Panc1 (cell line): Measurements from ENCODE around the gene LRRC46. TPM values are rescaled to one million over a fixed set of nuclear protein-coding genes. Genes with fewer than 3 reads are reported as not detected.

ENCODE experiments used
- ATAC-seq: fragments of 200-7000 bp; cut with Tn5 transposase; 2 replicates; pipeline ENCODE4 v1.9.1; 2020; ENCODE audit warnings: mild to moderate bottlenecking, moderate library complexity
- BruUV-seq: library from RNA; stranded (reverse); fragments of 400-500 nt; replicated peaks from 2 replicates; lab custom pipeline; 2021; lab: Mats Ljungman, UMichigan
- CTCF ChIA-PET: fragments of 300-600 bp; sonication (Branson Sonifier 250); formaldehyde crosslinking; loops from one replicate; lab custom pipeline; 2022; ENCODE audit warnings: antibody characterized with exemption; lab: Charles Lee
- POLR2A ChIA-PET: fragments of 300-600 bp; sonication (Branson Sonifier 250); formaldehyde crosslinking; loops from one replicate; lab custom pipeline; 2022; ENCODE audit warnings: antibody characterized with exemption; lab: Charles Lee
- DNase-seq: peaks from one replicate; pipeline ENCODE4 v3.0.0-alpha.2; 2010; ENCODE audit warnings: low read depth, low spot score
- H3K27ac ChIP-seq: 2 replicates; pipeline ENCODE4 v1.5.1; 2011; ENCODE audit warnings: mild to moderate bottlenecking, low read length, inconsistent platforms
- H3K27me3 ChIP-seq: fragments of 200-500 bp; sonication (Bioruptor generic); 2 replicates; pipeline ENCODE4 v1.6.0; 2014; ENCODE audit warnings: low read length, inconsistent platforms; ENCODE audit not compliant: control insufficient read depth, insufficient read depth
- H3K36me3 ChIP-seq: fragments of 200-500 bp; sonication (Bioruptor generic); 2 replicates; pipeline ENCODE4 v1.5.1; 2014; ENCODE audit warnings: inconsistent platforms, mild to moderate bottlenecking, low read length, moderate library complexity; ENCODE audit not compliant: control insufficient read depth, insufficient read depth
- H3K4me1 ChIP-seq: 2 replicates; pipeline ENCODE4 v1.5.1; 2011; ENCODE audit warnings: inconsistent platforms, mild to moderate bottlenecking, low read length, moderate library complexity; ENCODE audit not compliant: control insufficient read depth, insufficient read depth
- H3K4me3 ChIP-seq, 2 experiments: 2 replicates each; pipeline ENCODE4 v1.5.1; 2011 to 2012; ENCODE audit warnings: low read depth in 2 of 2, low read length in 2 of 2, mild to moderate bottlenecking in 2 of 2, inconsistent platforms in 1 of 2, moderate library complexity in 1 of 2
- H3K9me3 ChIP-seq: fragments of 200-500 bp; sonication (Bioruptor generic); 2 replicates; pipeline ENCODE4 v1.5.1; 2014; ENCODE audit warnings: low read depth, mild to moderate bottlenecking, inconsistent platforms, low read length, moderate library complexity; ENCODE audit not compliant: control insufficient read depth, insufficient read depth
- CTCF ChIP-seq: fragments of 450-650 bp; IDR thresholded peaks from 2 replicates; pipeline ENCODE4 v1.5.1; 2017; ENCODE audit warnings: mild to moderate bottlenecking
- POLR2AphosphoS5 ChIP-seq: IDR thresholded peaks from 2 replicates; pipeline ENCODE4 v1.6.1; 2012; ENCODE audit warnings: mild to moderate bottlenecking, low read depth, low read length, moderate library complexity
- SIN3A ChIP-seq: IDR thresholded peaks from 2 replicates; pipeline ENCODE4 v1.6.1; 2012; ENCODE audit warnings: low read depth, mild to moderate bottlenecking, low read length, moderate library complexity, borderline replicate concordance; ENCODE audit not compliant: insufficient read depth
- TCF7L2 ChIP-seq: IDR thresholded peaks from 2 replicates; pipeline ENCODE4 v1.6.1; 2011; ENCODE audit warnings: mild to moderate bottlenecking, low read depth, low read length, inconsistent platforms
- in situ Hi-C: cut with HindIII; loops from 2 replicates; pipeline ENCODE4 v1.10.0; 2016; ENCODE audit warnings: low sequenced_read_pairs, low pct_unique_long_range_greater_than_20kb
- intact Hi-C: fragments of 100-400 bp; cut with micrococcal nuclease; formaldehyde crosslinking; loops from one replicate; pipeline ENCODE4 v1.10.0; 2022; ENCODE audit not compliant: unreplicated experiment
- total RNA-seq: library from RNA; stranded (reverse); gene quantifications from one replicate; pipeline ENCODE4 v1.2.1, GENCODE V29; 2021; ENCODE audit not compliant: unreplicated experiment
- TF ChIP-seq, protein P1 (sequence below), 2 experiments: IDR thresholded peaks; 2 replicates each; pipeline ENCODE4 v1.6.1; 2011 to 2012; ENCODE audit warnings: low read depth in 2 of 2, control low read depth in 1 of 2, low read length in 1 of 2, mild to moderate bottlenecking in 1 of 2, moderate library complexity in 1 of 2; ENCODE audit not compliant: insufficient read depth in 1 of 2

LRRC46 gene
- total RNA-seq, 1 experiment from 2014 or later: 1.9 TPM

DNA sequence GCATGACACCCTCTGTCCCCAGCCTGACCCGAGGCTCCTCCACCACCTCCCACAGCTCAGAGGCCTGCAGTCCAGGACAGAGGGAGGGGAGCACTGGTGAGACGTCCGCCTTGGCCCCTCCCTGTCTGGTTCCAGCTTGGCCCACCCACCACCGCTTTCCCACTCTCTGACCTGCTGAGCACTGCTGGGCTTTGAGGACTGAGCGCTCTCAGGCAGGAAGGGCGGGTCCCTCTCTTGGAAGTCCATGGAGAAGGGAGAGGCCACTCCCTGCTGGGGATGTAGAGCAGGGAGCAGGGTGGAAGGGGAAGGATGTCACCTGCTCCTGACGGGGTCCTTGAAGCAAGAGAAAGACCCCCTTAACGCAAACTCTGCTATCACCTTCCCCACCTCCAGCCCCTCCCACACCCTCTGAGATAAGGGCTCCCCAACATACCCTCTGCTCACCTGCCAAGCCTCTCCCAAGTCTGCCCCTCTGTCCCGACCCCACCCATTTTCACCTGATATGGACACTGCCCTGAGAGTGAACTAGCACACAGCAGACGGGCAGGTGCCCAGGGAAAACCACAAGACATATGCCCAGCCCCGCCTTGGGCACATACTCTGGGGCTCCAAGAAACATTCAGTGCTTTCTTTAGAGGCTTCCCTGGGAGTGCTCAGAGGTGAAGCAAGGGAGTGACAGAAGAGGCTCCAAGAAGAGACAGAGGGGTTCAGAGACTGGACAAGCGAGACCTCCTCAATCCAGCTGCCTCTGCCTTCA lies 11.3 kb upstream of the LRRC46 start:
- intact Hi-C loops: no loop called here
- peaks cover 17% of the 10 kb centered on the region for H3K4me1 ChIP-seq
- H3K27ac ChIP-seq: no peak overlapping the region
- H3K36me3 ChIP-seq: peaks cover 4% of the 10 kb centered on the region; the same call in 1 of the 2 replicates
- POLR2A ChIA-PET: no interaction called here
- DNase-seq (no peak), ATAC-seq (no peak)
- no peak overlapping the region for H3K4me3 ChIP-seq
- H3K9me3 ChIP-seq: no peaks in the 10 kb centered on the region
- no peaks in the 10 kb centered on the region for H3K27me3 ChIP-seq
- TF ChIP-seq SIN3A (no peak), CTCF (no peak), POLR2AphosphoS5 (no peak), TCF7L2 (no peak)
- TF ChIP-seq, protein P1, sequence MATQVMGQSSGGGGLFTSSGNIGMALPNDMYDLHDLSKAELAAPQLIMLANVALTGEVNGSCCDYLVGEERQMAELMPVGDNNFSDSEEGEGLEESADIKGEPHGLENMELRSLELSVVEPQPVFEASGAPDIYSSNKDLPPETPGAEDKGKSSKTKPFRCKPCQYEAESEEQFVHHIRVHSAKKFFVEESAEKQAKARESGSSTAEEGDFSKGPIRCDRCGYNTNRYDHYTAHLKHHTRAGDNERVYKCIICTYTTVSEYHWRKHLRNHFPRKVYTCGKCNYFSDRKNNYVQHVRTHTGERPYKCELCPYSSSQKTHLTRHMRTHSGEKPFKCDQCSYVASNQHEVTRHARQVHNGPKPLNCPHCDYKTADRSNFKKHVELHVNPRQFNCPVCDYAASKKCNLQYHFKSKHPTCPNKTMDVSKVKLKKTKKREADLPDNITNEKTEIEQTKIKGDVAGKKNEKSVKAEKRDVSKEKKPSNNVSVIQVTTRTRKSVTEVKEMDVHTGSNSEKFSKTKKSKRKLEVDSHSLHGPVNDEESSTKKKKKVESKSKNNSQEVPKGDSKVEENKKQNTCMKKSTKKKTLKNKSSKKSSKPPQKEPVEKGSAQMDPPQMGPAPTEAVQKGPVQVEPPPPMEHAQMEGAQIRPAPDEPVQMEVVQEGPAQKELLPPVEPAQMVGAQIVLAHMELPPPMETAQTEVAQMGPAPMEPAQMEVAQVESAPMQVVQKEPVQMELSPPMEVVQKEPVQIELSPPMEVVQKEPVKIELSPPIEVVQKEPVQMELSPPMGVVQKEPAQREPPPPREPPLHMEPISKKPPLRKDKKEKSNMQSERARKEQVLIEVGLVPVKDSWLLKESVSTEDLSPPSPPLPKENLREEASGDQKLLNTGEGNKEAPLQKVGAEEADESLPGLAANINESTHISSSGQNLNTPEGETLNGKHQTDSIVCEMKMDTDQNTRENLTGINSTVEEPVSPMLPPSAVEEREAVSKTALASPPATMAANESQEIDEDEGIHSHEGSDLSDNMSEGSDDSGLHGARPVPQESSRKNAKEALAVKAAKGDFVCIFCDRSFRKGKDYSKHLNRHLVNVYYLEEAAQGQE (IDR thresholded peaks at IDR 0.05; ENCODE audit: insufficient read depth in 1 of 2, low read depth in 2 of 2, low read length in 1 of 2): no peak
- CTCF ChIA-PET: no interaction called here
- in situ Hi-C loops: no loop called here
- BruUV-seq: no TSS peak

- Histone ChIP-seq H3K27ac (peak overlapping the region; percentile 57; the same call in 1 of the 2 replicates), H3K9me3 (no peaks in the 10 kb centered on the region), H3K36me3 (peaks cover 4% of the 10 kb centered on the region; the same call in 1 of the 2 replicates), H3K4me3 (peak overlapping the region; percentile 54 to 66), H3K4me1 (peaks cover 17% of the 10 kb centered on the region), H3K27me3 (no peaks in the 10 kb centered on the region)
- POLR2A ChIA-PET: no interaction called here
- intact Hi-C loops (no loop called here), in situ Hi-C loops (no loop called here)
- no TSS peak for BruUV-seq
- TF ChIP-seq TCF7L2 (no peak), POLR2AphosphoS5 (no peak)
- TF ChIP-seq, protein P1 (IDR thresholded peaks at IDR 0.05; ENCODE audit: insufficient read depth in 1 of 2, low read depth in 2 of 2, low read length in 1 of 2): no peak
- CTCF ChIA-PET: interaction anchor here (0.7 kb wide), 1 partner anchor 9 kb away, joined by 3 read pairs; no protein-coding TSS in a partner anchor
- DNase-seq (no peak), ATAC-seq (no peak)
Measured at GRCh38 chr17:47821031-47821423, 10.4 kb upstream of the LRRC46 start.
